GM18498 (cell line): Measurements from ENCODE around the gene PPP1R26.

Experiments used
- ATAC-seq: cut with Tn5 transposase; IDR thresholded peaks from one replicate; pipeline ENCODE4 v1.9.1; 2021; ENCODE audit warnings: mild to moderate bottlenecking, moderate library complexity; ENCODE audit not compliant: unreplicated experiment

PPP1R26 gene

DNA sequence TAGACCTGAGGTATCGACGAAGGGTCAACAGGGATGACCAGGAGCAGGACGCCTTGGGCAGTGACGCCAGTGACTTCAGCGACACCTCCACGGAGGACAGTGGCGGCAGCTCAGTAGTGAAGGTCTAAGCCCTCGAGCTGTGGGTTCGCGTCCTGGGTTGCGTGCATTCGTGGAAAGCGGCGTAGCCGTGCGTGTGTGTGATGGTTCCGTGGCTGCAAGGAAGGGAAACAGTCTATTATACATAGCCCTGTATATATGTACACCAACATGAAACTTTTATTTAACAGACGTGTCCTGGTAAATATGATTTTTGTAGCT, 8.4 kb downstream of the PPP1R26 start:
- ATAC-seq: no peak

DNA sequence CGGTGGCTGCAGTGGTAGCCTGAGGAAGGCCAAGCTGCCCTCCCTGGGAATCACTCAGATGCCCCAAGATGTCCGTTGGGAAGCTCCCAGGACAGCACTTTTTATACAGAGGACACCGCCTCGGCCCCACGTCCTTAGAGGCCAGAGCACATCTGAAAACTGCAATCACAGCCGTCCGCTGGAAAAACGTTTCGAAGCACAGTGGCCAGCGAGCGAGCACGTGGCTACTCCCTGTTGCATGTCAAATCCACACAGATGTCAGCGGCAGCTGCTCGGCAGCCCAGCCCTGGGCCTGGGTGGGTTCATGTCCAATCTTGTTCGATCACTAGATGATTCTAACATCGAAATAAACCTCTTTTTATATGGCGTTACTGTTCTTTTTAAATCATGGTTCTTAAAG, 8.9 kb downstream of the PPP1R26 start:
- ATAC-seq: no peak

DNA sequence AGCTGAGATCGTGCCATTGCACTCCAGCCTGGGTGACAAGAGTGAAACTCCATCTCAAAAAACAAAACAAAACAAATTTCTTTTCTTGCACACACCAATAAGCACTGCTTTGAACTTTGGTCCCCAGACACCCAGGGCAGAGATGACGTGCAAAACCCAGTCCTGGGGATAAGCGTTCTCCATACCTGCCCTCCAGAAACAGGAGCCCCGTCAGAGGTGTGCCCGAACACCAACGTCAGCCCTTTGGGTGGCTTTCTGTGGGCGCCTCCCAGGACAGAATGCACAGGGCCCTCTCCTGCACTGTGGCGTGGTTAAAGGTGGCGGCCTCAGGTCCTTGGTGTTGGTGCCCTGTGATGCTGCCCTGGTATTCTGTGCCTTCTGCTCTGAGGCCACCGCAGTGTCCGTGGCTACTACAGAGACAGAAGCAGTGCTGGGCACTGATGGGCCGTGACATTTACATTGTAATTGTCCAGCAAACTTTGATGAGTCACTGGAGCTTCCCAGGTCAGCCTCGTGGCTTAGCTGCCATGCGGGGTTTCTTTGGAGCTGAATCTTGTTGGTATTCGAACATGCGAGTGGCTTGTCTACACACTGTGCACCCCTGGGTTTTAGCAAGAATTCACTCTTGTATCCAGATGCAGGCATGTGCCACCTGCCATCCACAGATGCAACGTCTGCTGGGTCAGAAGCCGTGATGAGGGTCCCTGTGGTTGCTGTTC, 9.8 kb downstream of the PPP1R26 start:
- no peak for ATAC-seq

DNA sequence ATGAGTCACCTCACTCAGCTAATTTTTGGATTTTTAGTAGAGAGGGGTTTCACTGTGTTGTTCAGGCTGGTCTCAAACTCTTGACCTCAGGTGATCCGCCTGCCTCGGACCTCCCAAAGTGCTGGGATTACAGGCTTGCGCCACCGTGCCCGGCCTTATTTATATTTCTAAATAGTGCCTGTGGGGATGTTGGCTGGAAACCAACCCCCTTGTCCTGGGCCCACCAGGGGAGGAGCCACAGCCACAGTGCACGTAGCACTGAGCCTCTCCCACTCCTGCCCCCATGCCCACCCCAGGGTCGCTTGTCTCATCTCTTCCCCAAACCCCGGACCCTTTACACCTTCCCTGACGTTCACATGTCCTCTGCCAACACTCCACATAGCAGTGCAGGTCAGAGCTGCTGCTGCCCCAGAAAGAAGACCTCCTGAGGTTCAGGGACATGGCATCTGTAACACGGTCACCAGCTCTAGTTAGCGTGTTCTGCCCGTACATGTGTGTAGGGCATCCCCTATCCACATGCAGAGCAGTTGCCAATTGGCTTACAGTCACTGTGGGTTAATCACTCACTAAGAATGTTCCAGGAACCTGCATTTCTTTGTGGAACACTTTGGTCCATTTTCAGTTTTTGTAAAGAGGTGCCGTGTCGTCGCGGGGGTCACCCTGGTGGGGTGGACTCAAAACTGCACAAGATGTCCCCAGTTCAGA, 10.7 kb downstream of the PPP1R26 start:
- ATAC-seq: no peak

DNA sequence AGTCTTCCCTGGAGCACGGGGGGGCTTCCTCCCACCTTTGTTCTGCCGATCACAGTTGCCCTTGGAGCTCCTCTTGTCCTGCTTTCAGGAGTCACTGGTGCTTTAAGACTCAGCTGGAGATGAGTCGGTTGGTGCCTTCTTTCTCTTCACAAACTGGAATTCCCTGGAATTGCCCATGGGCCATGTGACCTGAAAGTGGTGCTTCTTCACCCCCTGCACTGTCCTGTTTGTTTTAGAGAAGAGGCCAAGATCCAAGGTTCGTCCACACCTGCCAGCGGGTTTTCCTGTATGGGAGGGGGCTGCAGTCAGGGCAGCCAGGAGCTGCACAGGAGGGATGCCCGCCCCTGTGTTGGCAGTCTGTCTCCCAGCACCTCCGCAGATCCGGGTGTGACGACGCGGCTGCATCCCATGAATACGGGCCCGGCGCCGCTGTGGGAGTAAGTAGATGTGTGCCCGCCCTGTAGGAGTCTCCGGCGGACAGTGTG, 11.4 kb downstream of the PPP1R26 start:
- no peak for ATAC-seq

DNA sequence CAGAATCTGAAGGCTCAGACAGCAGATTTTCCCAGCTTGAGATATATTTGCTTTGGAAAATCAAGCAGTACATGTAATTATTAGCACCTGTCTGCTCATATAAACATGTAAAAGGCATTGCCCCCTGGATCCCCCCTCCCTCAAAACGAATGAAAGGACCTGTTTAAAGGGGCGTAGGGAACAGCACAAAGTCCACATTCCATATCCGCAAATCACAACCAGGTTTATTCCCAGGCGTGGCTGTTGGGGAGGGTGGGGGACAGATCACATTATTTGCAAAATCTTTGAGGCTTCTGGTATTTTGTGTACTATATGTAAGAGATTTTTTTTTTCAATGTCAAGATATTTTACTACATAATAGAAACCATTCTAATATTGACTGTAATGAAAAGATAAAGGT, 12.2 kb downstream of the PPP1R26 start:
- ATAC-seq: no peak

DNA sequence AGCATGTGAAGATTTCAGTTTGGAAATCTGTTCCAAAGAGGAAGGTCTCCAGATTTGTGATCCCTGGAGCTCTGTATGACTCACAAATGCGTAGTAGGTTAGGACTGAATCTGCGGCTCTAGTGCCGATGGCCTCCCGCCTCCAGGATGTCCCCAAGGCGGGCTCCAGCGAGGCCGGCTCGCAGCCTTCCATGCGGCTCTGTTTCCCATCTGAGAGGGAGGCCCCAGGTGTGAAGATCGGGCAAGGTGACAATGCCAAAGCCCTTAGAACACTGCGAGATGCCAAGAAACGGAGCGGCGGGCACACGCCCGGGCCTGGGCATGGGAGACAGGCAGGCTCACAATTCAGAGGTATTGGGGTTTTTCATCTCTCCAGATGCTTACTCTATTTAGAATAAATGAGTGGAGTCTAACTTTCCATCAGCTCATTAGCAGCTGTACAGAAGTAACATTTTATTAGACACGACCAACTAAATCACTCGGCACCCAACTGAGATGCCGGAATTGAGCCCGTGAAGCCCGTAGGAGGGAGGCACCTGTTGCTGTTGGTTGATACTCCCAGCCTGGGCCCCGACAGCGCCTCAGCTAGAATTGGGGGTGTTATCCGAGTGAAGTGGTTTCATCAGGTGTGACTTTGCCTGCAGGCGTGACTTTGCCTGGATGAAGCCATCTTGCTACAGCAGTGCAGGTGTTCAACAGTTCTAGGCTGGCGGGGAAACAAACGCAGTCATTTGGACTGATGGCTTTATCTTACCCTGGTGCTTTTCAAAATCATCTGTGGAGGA, 13.5 kb downstream of the PPP1R26 start:
- no peak for ATAC-seq

DNA sequence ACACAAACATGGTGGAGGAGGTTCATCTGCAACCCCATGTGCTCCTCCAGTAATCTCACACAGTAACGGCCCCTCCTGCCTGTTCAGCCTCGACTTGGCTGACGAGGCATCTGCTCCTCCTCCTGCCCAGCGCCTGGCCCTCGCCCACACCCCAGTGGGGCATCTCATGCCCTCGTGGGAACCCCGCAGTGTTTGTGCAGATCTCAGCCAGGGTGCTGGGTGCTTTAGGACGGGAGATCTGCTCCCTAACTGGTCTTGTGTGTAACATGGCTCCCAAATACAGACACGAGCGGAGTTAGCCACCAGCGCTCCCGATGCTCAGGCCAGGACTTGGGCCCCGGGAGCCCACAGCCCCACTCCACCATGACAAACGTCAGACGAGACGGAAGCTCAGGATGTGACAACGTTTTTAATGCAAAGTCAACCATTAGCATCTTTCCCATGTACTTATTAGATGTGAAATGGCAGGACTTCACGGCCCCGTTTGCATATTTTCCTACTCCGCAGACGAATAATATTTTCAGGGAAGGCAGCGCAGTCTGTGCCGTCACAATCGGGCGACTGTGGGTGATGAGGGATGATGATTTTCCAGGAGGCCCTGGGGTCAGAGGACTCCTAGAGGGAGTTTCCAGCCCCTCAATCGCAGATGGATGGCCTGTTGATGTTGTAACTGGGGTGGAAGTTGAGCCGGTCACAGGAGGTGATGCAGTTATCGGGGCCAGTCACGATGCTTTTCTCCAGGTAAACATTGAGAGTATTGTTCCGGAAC, 15.4 kb downstream of the PPP1R26 start:
- no peak for ATAC-seq

DNA sequence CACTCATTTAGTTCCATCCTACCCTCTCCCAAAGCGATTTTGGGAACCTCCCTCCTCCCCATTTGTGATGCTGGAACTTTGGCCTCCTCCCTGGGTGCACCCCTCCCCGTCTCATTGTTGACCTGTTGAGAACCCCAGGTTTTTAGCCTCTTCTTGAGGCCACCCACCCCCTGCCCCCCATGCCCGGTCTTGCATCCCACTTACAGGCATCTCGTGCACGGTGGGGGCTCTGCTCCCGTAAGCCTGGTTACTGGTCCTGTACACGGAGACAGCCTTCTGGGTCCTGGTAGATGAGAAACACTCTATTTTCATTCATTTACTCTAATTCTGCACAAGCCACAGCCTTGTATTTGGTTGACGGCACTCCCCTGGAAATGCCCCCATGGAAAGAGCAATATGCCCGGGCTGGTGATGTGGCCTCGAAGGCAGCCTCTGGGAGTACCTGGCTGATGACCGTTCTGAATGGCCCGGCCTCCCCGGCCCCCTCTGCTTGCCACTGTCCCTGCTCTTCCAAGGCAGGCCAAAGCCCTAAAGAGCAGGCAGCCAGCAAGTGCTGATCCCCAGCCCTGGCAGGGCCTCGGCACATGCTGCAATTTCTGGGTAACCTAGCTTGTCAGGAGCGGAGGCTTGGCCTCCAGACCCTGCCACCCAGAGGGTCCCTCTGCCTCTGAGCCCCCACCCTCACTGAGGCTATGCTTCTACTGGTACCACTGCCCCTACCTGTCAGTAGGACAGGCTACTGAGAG, 19.0 kb downstream of the PPP1R26 start:
- ATAC-seq: no peak

DNA sequence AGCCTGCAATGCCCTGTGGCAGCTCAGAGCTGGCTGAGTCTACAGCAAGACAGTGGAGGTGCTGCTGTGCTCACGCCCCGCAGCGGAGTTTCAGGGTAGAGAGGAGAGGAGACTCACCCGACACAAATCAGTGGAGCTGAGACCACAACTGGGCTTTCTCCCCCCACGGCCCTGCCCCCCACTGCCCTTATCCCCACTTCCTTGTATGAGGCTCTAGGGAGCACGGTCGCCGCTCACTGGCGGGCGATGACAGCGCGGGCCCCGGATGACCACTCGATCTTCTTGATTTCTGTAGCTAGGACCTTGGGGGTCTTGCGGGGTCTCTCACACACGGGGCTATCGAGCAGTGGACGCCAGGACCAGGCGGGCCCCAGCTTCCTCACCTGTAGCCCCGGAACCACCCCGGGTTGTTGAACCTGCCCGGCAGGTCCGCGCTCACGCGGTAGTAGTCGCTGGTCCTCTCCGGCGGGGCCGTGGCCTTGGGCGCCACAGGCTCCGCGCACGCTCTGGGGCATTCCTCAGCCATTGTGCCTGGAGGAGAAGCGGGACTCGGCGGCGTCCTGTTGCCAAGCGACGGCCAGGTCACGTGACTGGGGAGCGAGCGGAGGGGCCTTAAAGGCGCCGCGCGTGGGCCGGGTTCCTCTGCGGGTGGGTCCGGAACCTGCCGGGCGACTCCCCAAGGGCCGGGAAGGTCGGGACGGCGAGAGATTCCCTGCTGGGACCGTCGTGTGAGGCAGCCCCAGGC, 19.9 kb downstream of the PPP1R26 start:
- ATAC-seq: peak; percentile 65

DNA sequence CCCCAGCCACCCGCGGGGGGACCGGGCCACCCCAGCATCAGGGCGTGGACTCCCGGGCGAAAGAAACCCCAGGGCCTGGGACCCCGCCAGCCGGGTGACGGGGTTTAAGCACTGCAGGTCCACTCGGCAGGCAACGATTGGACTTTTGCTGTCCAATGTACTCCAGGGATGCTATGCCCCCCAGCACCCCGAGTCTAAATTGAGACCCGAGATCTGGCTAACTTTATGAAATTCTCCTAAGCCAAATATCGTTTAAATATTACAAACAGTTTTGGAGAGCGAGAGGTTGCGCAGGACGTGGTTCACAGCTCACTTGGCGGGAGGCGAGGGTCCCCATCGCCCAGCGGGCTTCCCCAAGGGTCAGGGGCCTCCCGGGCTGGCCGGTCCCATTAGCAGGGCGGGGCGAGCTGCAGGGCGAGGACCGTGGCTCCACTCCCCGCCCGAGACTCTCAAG, 20.5 kb downstream of the PPP1R26 start:
- peak; percentile 6 for ATAC-seq

DNA sequence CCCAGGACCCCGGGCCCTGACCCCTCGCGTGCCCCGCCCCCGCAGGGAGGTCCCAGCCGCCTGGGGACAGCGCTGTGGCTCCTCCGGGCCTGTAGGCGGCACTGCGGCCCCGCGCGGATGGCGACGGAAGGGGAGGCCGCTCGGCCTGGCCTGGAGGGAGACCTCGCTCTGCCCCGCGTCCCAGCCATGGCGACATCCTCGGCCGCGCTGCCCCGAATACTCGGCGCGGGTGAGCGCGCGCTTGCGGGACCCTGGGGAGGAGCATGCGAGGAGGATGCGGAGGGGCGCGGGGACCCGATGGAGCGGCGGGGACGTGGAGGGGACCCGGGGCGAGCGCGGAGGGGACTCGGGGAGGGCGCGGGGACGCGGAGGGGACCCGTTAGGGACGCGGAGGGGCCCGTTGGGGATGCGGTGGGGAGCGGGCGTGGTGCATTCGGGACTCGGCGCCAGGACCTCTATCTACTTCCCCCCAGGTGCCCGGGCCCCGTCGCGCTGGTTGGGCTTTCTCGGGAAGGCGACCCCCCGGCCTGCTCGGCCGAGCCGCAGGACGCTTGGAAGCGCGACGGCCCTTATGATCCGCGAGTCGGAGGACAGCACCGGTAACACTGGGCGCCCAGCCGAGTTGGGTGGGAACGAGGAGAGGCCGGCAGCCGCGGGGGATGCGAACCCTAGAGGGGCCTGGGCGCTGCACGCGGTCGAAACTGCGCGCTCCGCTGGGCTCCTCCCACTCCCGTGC, 21.1 kb downstream of the PPP1R26 start, which contains the start of gene MRPS2:
MRPS2 (plus strand) TSS at position 158 of the 736 bp plus-strand sequence; CDS start at position 187, 29 bp downstream.
- peak; percentile 83 for ATAC-seq

DNA sequence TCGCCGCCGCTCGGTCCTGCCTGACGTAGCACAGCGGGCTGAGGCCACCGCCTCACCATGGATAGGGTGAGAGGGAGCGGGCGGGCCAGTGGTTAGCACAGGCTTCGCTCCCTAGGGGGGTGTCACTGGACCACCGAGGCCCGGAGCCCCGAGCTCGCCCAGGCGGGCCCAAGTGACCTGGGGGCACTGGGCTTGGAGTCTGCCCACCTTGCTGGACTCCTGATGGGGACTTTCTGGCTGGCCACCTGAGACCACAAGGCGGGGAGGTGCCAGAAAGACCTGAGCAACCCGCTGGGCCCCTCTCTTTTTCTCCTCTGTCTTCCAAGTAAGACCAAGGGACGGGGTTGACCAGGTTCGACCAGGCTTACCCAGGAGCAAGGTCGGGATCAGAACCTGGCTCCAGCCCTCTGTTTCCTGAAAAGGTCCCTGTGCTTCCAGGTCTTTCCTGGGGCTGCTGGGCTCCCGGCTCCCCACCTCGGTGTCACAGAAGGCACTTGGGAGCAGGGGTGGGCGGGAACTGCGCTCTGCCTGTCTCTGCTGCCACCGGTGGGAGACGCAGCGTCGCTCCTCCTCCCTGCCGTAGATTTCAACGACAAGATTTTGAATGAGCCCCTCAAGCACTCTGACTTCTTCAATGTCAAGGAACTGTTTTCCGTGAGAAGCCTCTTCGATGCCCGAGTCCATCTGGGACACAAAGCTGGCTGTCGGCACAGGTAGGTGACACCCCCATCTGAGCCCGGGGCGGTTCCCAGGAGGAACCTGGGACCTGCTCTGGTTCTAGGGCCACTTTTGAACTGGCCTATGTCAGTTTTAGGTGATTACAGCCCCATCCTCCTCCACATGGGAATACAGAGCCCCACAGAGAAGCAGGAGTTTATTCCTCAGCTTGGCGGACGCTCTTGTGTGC, 21.9 kb downstream of the PPP1R26 start:
- ATAC-seq: peak; percentile 28

DNA sequence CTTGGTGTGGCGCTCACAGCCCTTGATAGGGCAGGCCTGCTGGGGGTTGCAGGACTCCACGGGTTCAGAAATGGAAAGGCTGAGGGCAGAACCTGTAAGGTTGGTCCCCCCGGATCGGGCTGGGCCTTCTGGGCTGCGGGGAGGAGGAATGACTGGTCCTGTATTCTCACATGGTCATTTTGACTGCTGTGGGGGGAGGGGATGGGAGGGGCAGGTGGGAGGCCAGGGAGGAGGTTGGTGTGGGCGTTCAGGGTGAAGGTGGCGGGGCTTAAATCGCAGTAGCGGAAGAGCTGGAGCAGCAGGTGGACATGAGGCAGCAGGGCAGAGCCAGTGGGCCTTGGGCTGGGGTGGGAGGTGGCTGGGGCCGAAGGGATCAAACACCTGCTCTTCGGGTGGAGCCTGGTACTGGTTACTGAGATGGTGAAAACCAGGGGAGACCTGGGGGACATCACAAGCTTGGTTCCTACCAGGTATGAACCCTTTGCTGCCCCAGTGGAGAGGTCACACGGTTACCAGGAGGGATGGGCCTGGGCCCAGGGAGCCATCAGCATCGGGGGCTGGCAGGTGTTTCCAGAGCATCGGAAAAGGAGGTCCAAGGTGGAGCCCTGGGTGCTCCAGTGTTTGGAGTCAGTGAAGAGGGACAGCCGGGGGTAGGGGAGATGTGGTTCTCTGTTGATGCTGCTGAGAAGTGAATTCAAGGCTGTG, 22.7 kb downstream of the PPP1R26 start:
- no peak for ATAC-seq

DNA sequence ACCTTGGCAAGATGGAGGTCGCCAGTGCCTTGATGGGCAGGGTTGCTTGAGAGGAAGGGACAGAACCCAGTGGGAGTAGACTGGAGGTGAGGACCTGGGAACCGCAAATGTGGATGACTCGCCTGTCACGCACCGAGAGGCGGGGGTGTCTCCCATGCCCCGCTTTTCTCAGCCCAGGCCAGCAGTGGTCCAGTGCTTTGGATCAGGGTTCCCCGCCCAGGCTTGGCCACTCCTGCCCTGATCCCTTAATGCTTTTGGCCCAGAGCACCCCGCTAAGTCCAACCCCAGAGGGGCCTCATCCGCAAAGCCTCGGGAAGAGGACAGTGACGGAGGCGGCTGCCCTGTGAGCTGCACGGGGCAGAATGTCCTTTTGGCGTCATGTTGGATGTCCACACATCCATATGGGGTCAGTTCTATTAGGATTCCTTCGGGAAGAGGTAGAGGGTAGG, 23.3 kb downstream of the PPP1R26 start:
- no peak for ATAC-seq

DNA sequence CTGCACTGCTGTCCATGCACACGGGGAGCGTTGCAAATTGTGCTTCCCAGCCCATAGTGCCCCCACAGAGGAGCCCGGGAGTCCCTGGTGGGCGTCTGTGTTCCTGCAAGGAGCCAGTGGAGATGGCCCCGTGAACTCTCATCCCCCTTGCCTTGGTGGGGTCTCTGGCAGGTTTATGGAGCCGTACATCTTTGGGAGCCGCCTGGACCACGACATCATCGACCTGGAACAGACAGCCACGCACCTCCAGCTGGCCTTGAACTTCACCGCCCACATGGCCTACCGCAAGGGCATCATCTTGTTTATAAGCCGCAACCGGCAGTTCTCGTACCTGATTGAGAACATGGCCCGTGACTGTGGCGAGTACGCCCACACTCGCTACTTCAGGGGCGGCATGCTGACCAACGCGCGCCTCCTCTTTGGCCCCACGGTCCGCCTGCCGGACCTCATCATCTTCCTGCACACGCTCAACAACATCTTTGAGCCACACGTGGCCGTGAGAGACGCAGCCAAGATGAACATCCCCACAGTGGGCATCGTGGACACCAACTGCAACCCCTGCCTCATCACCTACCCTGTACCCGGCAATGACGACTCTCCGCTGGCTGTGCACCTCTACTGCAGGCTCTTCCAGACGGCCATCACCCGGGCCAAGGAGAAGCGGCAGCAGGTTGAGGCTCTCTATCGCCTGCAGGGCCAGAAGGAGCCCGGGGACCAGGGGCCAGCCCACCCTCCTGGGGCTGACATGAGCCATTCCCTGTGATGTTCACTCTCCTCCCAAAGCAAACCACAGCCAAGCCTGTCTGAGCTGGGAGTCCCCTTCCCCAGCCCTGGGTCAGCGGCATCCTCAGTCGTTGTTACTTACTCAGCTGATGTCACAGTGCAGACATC, 24.0 kb downstream of the PPP1R26 start:
- no peak for ATAC-seq
